Activated naive CD8-positive, alpha-beta T cell treated with anti-CD3 and anti-CD28 coated beads, Interleukin-2, amount 50 U/mL, for 16 hours (primary cell): ENCODE data around the gene JAML.

ENCODE experiments used
- DNase-seq: peaks from one replicate; pipeline ENCODE4 v3.0.0-alpha.2; 2020; ENCODE audit warnings: low read depth, low spot score

The JAML gene

GRCh38 chr11:118224511-118225188 lies at the start of gene JAML:
TSS of gene JAML (minus strand) at chr11:118225011. CDS start at chr11:118214866, 10,145 bp downstream.
- DNase-seq, result peak; percentile 54

GRCh38 chr11:118274186-118274585 lies 49.4 kb upstream of the JAML start:
- no peak for DNase-seq

GRCh38 chr11:118272001-118272400 lies 47.2 kb upstream of the JAML start:
- no peak for DNase-seq

GRCh38 chr11:118267486-118267885 lies 42.7 kb upstream of the JAML start:
- no peak for DNase-seq

- DNase-seq, result no peak
Observed at GRCh38 chr11:118265954-118266353, 41.1 kb upstream of the JAML start.

- no peak for DNase-seq
Observed at GRCh38 chr11:118264569-118265465, 40.0 kb upstream of the JAML start.

GRCh38 chr11:118263695-118264568 lies 39.1 kb upstream of the JAML start, which contains the start of gene MPZL2:
TSS of gene MPZL2 (minus strand) at chr11:118264297. CDS start at chr11:118264153, 144 bp downstream.
- DNase-seq, result no peak

- no peak for DNase-seq
Observed at GRCh38 chr11:118263112-118263511, 38.3 kb upstream of the JAML start.

GRCh38 chr11:118260353-118260752 lies 35.5 kb upstream of the JAML start:
- no peak for DNase-seq

GRCh38 chr11:118259138-118259537 lies 34.3 kb upstream of the JAML start:
- DNase-seq, result no peak

- DNase-seq, result no peak
Observed at GRCh38 chr11:118258410-118258809, 33.6 kb upstream of the JAML start.

GRCh38 chr11:118252688-118253087 lies 27.9 kb upstream of the JAML start:
- DNase-seq, result no peak

GRCh38 chr11:118251858-118252652 lies 27.2 kb upstream of the JAML start, which contains the start of gene MPZL3:
TSS of gene MPZL3 (minus strand) at chr11:118252365. CDS start at chr11:118252294, 71 bp downstream.
- DNase-seq, result peak; percentile 59

GRCh38 chr11:118247041-118247440 lies 22.2 kb upstream of the JAML start:
- no peak for DNase-seq

- no peak for DNase-seq
Observed at GRCh38 chr11:118245936-118246562, 21.2 kb upstream of the JAML start.

GRCh38 chr11:118243993-118244762 lies 19.4 kb upstream of the JAML start:
- DNase-seq, result no peak

- DNase-seq, result no peak
Observed at GRCh38 chr11:118243161-118243560, 18.4 kb upstream of the JAML start.

GRCh38 chr11:118241764-118242098 lies 16.9 kb upstream of the JAML start:
- no peak for DNase-seq

GRCh38 chr11:118240999-118241763 lies 16.4 kb upstream of the JAML start:
- DNase-seq, result no peak
